Nephron (organoid): Measurements from ENCODE around the gene EYA4.

ENCODE experiments used
- H3K27ac Mint-ChIP-seq, 3 experiments: 2 replicates each; pipeline ENCODE4 v1.8.0; 2020; ENCODE audit warnings: mixed read lengths in 3 of 3, mild to moderate bottlenecking in 2 of 3, moderate library complexity in 1 of 3
- H3K27me3 Mint-ChIP-seq: 2 replicates; pipeline ENCODE4 v1.8.0; 2021; ENCODE audit warnings: low read depth, mild to moderate bottlenecking, moderate library complexity, mixed read lengths
- H3K36me3 Mint-ChIP-seq: 2 replicates; pipeline ENCODE4 v1.8.0; 2020; ENCODE audit warnings: low read depth, mixed read lengths
- H3K4me1 Mint-ChIP-seq: 2 replicates; pipeline ENCODE4 v1.8.0; 2020; ENCODE audit warnings: mixed read lengths
- H3K4me3 Mint-ChIP-seq, 3 experiments: 2 replicates each; pipeline ENCODE4 v1.8.0; 2020; ENCODE audit warnings: mild to moderate bottlenecking in 3 of 3, mixed read lengths in 3 of 3, moderate library complexity in 2 of 3
- H3K9me3 Mint-ChIP-seq: 2 replicates; pipeline ENCODE4 v1.8.0; 2020; ENCODE audit warnings: mixed read lengths
- CTCF ChIP-seq, 3 experiments: fragments of 200-600 bp; sonication (generic); IDR thresholded peaks; one replicate each; pipeline ENCODE4 v1.5.0; 2021; ENCODE audit warnings: antibody characterized with exemption in 3 of 3; ENCODE audit not compliant: unreplicated experiment in 3 of 3

Gene EYA4

GRCh38 chr6:133268621-133269020 lies 27.5 kb downstream of the EYA4 start:
- Mint-ChIP-seq H3K36me3 (peaks cover 23% of the 10 kb centered on the region), H3K27me3 (no peaks in the 10 kb centered on the region), H3K4me1 (peaks cover 13% of the 10 kb centered on the region), H3K9me3 (no peaks in the 10 kb centered on the region), H3K27ac (no peak overlapping the region), H3K4me3 (no peak overlapping the region)
- no peak for TF ChIP-seq CTCF (IDR thresholded peaks at IDR 0.05; ENCODE audit: unreplicated experiment in 3 of 3)

GRCh38 chr6:133274813-133275212 lies 33.7 kb downstream of the EYA4 start:
- Mint-ChIP-seq H3K27me3 (no peaks in the 10 kb centered on the region), H3K4me1 (peaks cover 10% of the 10 kb centered on the region), H3K4me3 (no peak overlapping the region), H3K36me3 (peaks cover 28% of the 10 kb centered on the region), H3K9me3 (no peaks in the 10 kb centered on the region), H3K27ac (no peak overlapping the region)
- no peak for TF ChIP-seq CTCF (IDR thresholded peaks at IDR 0.05; ENCODE audit: unreplicated experiment in 3 of 3)

GRCh38 chr6:133275213-133275612 lies 34.1 kb downstream of the EYA4 start:
- Mint-ChIP-seq H3K36me3 (peaks cover 24% of the 10 kb centered on the region), H3K27ac (no peak overlapping the region), H3K9me3 (no peaks in the 10 kb centered on the region), H3K27me3 (no peaks in the 10 kb centered on the region), H3K4me3 (no peak overlapping the region), H3K4me1 (peaks cover 10% of the 10 kb centered on the region)
- no peak for TF ChIP-seq CTCF (IDR thresholded peaks at IDR 0.05; ENCODE audit: unreplicated experiment in 3 of 3)

- H3K27ac Mint-ChIP-seq, result no peak overlapping the region
- TF ChIP-seq CTCF (IDR thresholded peaks at IDR 0.05; ENCODE audit: unreplicated experiment in 3 of 3), result no peak
These were observed 36.2 kb downstream of the EYA4 start for GRCh38 chr6:133277228-133277899.

GRCh38 chr6:133277900-133278545 lies 36.9 kb downstream of the EYA4 start:
- no peaks in the 10 kb centered on the region for H3K9me3 Mint-ChIP-seq
- H3K4me1 Mint-ChIP-seq, result peaks cover 17% of the 10 kb centered on the region
- H3K36me3 Mint-ChIP-seq, result peaks cover 16% of the 10 kb centered on the region
- H3K27ac Mint-ChIP-seq, result no peak overlapping the region
- no peak for TF ChIP-seq CTCF (IDR thresholded peaks at IDR 0.05; ENCODE audit: unreplicated experiment in 3 of 3)
- no peak overlapping the region for H3K4me3 Mint-ChIP-seq
- H3K27me3 Mint-ChIP-seq, result no peaks in the 10 kb centered on the region

More at GRCh38 chr6:133277228-133277899, 36.2 kb downstream of the EYA4 start:
- H3K4me3 Mint-ChIP-seq, result no peak overlapping the region
- H3K9me3 Mint-ChIP-seq, result no peaks in the 10 kb centered on the region
- H3K4me1 Mint-ChIP-seq, result peaks cover 17% of the 10 kb centered on the region
- H3K36me3 Mint-ChIP-seq, result peaks cover 16% of the 10 kb centered on the region
- H3K27me3 Mint-ChIP-seq, result no peaks in the 10 kb centered on the region

GRCh38 chr6:133286765-133287164 lies 45.6 kb downstream of the EYA4 start:
- Mint-ChIP-seq H3K4me1 (peaks cover 50% of the 10 kb centered on the region), H3K4me3 (no peak overlapping the region), H3K36me3 (peaks cover under 1% of the 10 kb centered on the region), H3K27ac (peak overlapping the region; percentile 20 to 71 (median 30)), H3K27me3 (peaks cover 3% of the 10 kb centered on the region), H3K9me3 (no peaks in the 10 kb centered on the region)
- TF ChIP-seq CTCF (IDR thresholded peaks at IDR 0.05; ENCODE audit: unreplicated experiment in 3 of 3), result peak in 2 of 3 experiments; percentile 43 to 48
